Cardiac muscle cell (in vitro differentiated cells and primary cell): ENCODE results near the gene CPB2. TPM values are rescaled to one million over a fixed set of nuclear protein-coding genes. Genes with fewer than 3 reads are reported as not detected.

ENCODE experiments used
- DNase-seq, 2 donors: peaks; one replicate each; pipeline versions ENCODE4 v3.0.0 to v3.0.0-alpha.2; 2010 to 2017; ENCODE audit warnings: low read depth in 1 of 2, low spot score in 1 of 2
- H3K27ac ChIP-seq: fragments of 200-600 bp; sonication (generic); 2 replicates; pipeline ENCODE4 v1.5.1; 2016
- H3K27me3 ChIP-seq: fragments of 200-600 bp; sonication (generic); 2 replicates; pipeline ENCODE4 v1.6.0; 2016; ENCODE audit warnings: control low read depth
- H3K36me3 ChIP-seq: fragments of 200-600 bp; sonication (generic); 2 replicates; pipeline ENCODE4 v1.5.1; 2016; ENCODE audit warnings: control low read depth
- H3K4me1 ChIP-seq: fragments of 200-600 bp; sonication (generic); 2 replicates; pipeline ENCODE4 v1.8.1; 2017; ENCODE audit warnings: low read depth, mild to moderate bottlenecking, mixed run types
- H3K4me3 ChIP-seq: fragments of 200-600 bp; sonication (generic); 2 replicates; pipeline ENCODE4 v1.5.1; 2016; ENCODE audit warnings: mild to moderate bottlenecking
- H3K9me3 ChIP-seq: fragments of 200-600 bp; sonication (generic); 2 replicates; pipeline ENCODE4 v1.5.1; 2017; ENCODE audit warnings: low read depth, mild to moderate bottlenecking, control low read depth
- polyA plus RNA-seq: library from polyadenylated mRNA; unstranded; fragments of >200 nt; fragmentation: Nextera tagmentation; extraction: Ambion mirVana; gene quantifications from 2 replicates; pipeline ENCODE4 v1.2.1, GENCODE V29; 2016
- total RNA-seq: library from RNA; depleted of rRNA; stranded (reverse); fragments of >200 nt; gene quantifications from 2 replicates; pipeline ENCODE4 v1.2.3, GENCODE V29; 2016
- TF ChIP-seq, protein P1 (sequence below): IDR thresholded peaks from 2 replicates; pipeline ENCODE4 v1.5.1; 2012; ENCODE audit warnings: low read depth, mild to moderate bottlenecking, low read length

CPB2 gene
- total and polyA plus RNA-seq, 2 experiments from 2014 or later, result not detected

DNA sequence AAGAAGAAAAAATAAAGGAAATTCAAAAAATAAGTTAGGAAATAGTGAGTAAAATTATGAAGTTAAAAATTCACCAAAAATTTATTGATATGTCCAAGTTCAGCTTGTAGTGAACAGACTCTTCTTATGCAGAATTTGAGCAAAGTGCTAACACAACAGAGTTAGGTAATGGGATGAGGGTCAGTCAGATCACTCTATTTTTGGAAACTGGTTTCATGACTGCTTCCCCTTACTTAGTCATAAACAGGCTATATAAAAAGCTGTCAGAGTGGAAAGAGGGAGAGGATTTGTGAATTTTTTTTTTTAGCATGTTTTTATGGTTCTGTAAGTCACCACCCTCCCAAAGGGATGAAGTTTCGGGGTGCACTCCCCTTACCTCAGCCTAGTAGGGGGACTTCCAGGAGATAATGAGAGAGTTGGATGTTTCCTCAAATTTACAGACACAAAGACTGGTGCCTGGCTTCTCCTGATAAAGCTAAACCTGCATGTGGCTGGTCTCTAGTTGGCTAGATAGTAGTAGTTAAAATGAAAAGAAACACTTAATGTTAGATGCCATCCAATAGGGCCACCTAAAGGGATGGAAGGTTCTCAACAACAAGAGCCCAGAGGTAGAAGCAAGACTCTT, 4.5 kb downstream of the CPB2 start:
- no peak for DNase-seq
- no peaks in the 10 kb centered on the region for H3K9me3 ChIP-seq
- peaks cover 7% of the 10 kb centered on the region for H3K4me1 ChIP-seq
- H3K27me3 ChIP-seq, result no peaks in the 10 kb centered on the region
- no peaks in the 10 kb centered on the region for H3K36me3 ChIP-seq
- H3K27ac ChIP-seq, result no peak overlapping the region
- TF ChIP-seq, protein P1, sequence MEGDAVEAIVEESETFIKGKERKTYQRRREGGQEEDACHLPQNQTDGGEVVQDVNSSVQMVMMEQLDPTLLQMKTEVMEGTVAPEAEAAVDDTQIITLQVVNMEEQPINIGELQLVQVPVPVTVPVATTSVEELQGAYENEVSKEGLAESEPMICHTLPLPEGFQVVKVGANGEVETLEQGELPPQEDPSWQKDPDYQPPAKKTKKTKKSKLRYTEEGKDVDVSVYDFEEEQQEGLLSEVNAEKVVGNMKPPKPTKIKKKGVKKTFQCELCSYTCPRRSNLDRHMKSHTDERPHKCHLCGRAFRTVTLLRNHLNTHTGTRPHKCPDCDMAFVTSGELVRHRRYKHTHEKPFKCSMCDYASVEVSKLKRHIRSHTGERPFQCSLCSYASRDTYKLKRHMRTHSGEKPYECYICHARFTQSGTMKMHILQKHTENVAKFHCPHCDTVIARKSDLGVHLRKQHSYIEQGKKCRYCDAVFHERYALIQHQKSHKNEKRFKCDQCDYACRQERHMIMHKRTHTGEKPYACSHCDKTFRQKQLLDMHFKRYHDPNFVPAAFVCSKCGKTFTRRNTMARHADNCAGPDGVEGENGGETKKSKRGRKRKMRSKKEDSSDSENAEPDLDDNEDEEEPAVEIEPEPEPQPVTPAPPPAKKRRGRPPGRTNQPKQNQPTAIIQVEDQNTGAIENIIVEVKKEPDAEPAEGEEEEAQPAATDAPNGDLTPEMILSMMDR, result no peak
- H3K4me3 ChIP-seq, result no peak overlapping the region

DNA sequence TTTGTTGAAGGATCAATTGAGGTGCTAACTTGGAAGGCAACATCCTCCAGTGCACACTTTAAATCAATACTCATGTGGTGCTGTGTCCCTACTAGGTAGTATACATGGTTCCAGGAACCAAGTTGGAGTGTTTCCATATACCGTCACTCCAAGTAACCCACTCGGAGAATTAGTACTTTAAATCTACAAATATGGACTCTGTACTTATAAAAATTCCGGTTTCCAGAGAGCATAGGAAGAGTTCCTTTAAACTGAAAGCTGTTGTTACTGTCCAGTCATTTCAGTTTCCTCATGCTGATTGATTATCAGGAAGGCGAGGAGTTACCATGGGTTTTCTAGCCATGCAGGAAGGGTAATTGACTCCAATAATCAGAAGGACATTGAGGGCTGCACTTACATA, 7.2 kb downstream of the CPB2 start:
- Histone ChIP-seq H3K27me3 (no peaks in the 10 kb centered on the region), H3K36me3 (no peaks in the 10 kb centered on the region), H3K9me3 (no peaks in the 10 kb centered on the region), H3K4me3 (no peak overlapping the region), H3K27ac (no peak overlapping the region), H3K4me1 (peaks cover 7% of the 10 kb centered on the region)
- no peak for DNase-seq
- TF ChIP-seq, protein P1, result no peak

DNA sequence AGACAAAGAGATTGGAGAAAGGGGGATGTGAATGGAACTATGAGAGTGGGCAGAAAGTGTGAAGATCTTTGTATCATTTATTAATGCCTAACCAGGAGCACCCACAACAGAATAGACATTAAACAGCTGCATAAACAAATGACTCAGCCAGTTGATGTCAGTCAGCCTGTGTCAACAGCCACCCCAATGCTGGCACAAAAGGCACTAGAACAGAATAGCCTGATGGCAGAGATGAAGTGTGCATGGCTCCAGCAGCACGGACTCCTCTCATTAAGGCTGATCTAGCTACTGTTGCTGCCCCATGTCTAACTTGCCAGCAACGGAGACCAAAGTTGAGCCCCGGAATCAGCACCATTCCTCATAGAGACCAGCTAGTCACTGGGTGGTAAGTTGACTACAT, 7.8 kb downstream of the CPB2 start:
- no peaks in the 10 kb centered on the region for H3K36me3 ChIP-seq
- no peaks in the 10 kb centered on the region for H3K27me3 ChIP-seq
- TF ChIP-seq, protein P1, result no peak
- peaks cover 7% of the 10 kb centered on the region for H3K4me1 ChIP-seq
- H3K9me3 ChIP-seq, result no peaks in the 10 kb centered on the region
- H3K27ac ChIP-seq, result no peak overlapping the region
- DNase-seq, result no peak
- no peak overlapping the region for H3K4me3 ChIP-seq

DNA sequence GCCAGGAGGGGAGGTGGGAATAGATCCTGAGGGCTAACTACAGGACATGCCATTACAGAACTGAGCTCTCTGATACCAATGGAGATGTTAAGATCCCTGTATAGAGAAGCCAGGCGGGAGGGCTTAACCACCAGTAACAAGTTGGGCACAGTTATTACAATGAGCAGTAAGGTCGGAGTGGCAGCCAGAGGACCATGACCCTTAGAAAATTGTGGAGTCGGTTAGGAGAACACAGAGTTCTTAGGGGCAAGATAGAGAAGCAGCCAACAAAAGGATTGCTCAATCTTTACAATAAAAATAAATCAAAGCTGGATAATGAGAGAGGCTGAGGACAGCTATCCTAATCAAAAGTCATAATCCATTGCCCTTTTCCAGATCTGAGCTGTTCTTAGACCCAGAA, 10.4 kb downstream of the CPB2 start:
- no peak for DNase-seq
- no peaks in the 10 kb centered on the region for H3K36me3 ChIP-seq
- no peak overlapping the region for H3K4me3 ChIP-seq

DNA sequence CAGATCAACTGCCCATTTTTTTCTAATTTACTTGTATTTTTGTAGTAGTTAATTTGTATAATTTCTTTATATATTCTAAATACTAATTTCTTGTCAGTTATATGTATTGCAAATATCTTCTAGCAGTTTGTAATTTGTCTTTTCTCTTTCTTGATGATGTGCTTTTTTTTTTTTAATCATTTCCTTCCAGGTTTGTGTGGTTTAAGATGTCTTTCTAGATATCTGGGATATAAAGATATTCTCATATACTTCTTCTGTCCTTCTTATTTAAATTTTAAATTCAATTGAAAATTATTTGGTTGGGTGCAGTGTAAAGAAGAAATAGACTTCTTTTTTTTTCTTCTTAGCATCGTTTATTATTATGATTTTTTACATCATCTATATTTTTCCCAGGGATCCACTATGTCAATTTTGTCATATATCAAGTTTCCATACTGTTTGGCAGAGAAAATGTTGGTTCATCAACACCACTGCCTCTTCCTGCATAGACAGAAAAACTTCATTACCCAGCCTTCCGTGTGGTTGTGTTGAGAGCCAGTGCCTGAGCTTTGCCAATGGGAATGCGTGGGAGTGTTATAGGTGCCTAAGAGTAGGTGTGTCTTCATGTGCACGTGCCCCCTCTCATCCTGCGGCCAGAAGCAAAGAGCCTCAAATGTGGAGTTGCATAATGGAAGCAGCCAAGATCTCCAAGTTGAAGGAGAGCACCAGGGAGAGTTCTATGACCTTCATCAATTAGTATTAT, 15.8 kb downstream of the CPB2 start:
- Histone ChIP-seq H3K27me3 (no peaks in the 10 kb centered on the region), H3K9me3 (no peaks in the 10 kb centered on the region), H3K4me1 (no peaks in the 10 kb centered on the region), H3K4me3 (no peak overlapping the region), H3K36me3 (no peaks in the 10 kb centered on the region), H3K27ac (no peak overlapping the region)
- no peak for DNase-seq
- TF ChIP-seq, protein P1, result no peak

More for the DNA sequence above, 10.4 kb downstream of the CPB2 start:
- H3K4me1 ChIP-seq, result no peaks in the 10 kb centered on the region
- no peak overlapping the region for H3K27ac ChIP-seq
- H3K9me3 ChIP-seq, result no peaks in the 10 kb centered on the region
- no peaks in the 10 kb centered on the region for H3K27me3 ChIP-seq
- TF ChIP-seq, protein P1, result no peak
